Muscle layer of duodenum (tissue), 2 donors: ENCODE data around the gene NTM.

Experiments
- H3K27ac ChIP-seq: one replicate; pipeline ENCODE4 v1.7.0; 2013; ENCODE audit warnings: mild to moderate bottlenecking, low read length
- H3K27me3 ChIP-seq: one replicate; pipeline ENCODE4 v1.7.0; 2013; ENCODE audit warnings: low read depth, mild to moderate bottlenecking, control low read depth, low read length
- H3K36me3 ChIP-seq, 2 donors: one replicate each; pipeline ENCODE4 v1.7.0; 2013; ENCODE audit warnings: low read length in 2 of 2, control low read depth in 1 of 2, mild to moderate bottlenecking in 1 of 2; ENCODE audit not compliant: insufficient read depth in 2 of 2, control insufficient read depth in 1 of 2
- H3K4me1 ChIP-seq, 2 donors: one replicate each; pipeline ENCODE4 v1.7.0; 2013; ENCODE audit warnings: low read length in 2 of 2, mild to moderate bottlenecking in 2 of 2, control low read depth in 1 of 2, moderate library complexity in 1 of 2; ENCODE audit not compliant: insufficient read depth in 2 of 2, control insufficient read depth in 1 of 2
- H3K4me3 ChIP-seq, 2 donors: one replicate each; pipeline ENCODE4 v1.7.0; 2013; ENCODE audit warnings: low read length in 2 of 2, low read depth in 1 of 2, mild to moderate bottlenecking in 1 of 2
- H3K9me3 ChIP-seq, 2 donors: one replicate each; pipeline ENCODE4 v1.7.0; 2013; ENCODE audit warnings: low read length in 2 of 2, control low read depth in 1 of 2, mild to moderate bottlenecking in 1 of 2; ENCODE audit not compliant: control insufficient read depth in 1 of 2
- donor health status: healthy.

Gene NTM

DNA sequence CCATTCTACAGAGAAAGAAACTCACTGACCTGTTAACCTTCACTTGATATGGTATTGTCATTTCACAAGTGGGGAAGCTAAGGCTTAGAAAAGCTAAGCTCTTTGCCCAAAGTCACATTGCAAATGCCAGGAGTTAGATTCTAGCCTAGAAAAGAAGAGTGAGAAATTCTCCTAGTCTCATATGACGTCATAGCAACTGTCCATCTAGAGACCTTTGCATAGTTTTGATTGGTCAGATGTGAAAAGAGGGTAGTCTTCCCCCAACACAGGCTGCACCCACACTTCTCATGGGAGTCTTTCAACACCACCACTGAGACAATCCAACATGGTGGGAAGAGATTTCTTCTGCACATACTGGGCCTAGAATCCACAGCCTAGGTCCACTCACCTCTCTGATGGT, 197.9 kb downstream of the NTM start:
- no peaks in the 10 kb centered on the region for H3K9me3 ChIP-seq
- no peaks in the 10 kb centered on the region for H3K27me3 ChIP-seq
- H3K27ac ChIP-seq = no peak overlapping the region
- H3K36me3 ChIP-seq = no peaks in the 10 kb centered on the region
- H3K4me1 ChIP-seq = peaks cover 0 to 5% of the 10 kb centered on the region in 2 donors
- no peak overlapping the region for H3K4me3 ChIP-seq

DNA sequence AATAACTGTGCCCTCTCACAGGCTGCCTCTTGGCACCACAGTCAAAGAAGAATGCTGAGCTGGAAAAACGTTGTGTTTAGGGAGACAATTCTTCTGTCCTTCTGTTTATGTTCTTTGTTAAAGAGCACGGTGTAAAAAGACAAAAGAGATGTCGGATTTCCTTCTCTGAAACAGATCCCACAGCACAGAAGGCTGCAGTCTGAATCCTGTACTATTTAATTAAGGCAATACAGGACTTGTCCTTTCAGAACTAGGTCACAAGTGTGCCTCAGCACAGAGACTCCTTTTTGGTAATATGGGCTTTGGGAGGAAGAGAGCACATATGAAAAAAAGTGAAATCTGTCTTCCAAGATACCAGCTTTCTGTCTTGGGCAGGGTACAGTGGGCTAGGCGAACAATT, 201.2 kb downstream of the NTM start:
- H3K27ac ChIP-seq = no peak overlapping the region
- H3K4me1 ChIP-seq = peaks cover 0 to 5% of the 10 kb centered on the region in 2 donors
- no peaks in the 10 kb centered on the region for H3K27me3 ChIP-seq
- no peaks in the 10 kb centered on the region for H3K9me3 ChIP-seq
- H3K4me3 ChIP-seq = no peak overlapping the region
- no peaks in the 10 kb centered on the region for H3K36me3 ChIP-seq

DNA sequence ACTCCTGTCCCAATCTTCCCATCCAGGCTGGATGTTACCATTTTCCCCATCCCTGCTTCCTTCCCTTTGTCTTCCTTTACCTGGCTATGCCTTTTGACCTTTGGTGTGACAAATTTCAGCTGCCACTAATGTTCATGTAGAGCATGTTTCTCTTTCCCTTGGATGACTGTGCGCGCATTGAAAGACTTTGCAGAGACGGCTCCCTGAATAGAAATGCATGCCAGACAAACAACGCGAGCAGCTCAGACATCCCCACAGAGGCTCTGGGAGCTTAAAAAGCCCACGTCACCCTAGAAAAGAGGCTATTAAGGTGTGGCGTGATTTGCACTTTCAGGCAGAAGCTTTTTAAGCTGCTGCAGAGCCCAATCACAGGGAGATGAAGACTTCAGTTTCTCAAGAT, 202.0 kb downstream of the NTM start:
- Histone ChIP-seq H3K4me1 (peaks cover 0 to 5% of the 10 kb centered on the region in 2 donors), H3K4me3 (no peak overlapping the region), H3K36me3 (no peaks in the 10 kb centered on the region), H3K9me3 (no peaks in the 10 kb centered on the region), H3K27ac (no peak overlapping the region), H3K27me3 (no peaks in the 10 kb centered on the region)

DNA sequence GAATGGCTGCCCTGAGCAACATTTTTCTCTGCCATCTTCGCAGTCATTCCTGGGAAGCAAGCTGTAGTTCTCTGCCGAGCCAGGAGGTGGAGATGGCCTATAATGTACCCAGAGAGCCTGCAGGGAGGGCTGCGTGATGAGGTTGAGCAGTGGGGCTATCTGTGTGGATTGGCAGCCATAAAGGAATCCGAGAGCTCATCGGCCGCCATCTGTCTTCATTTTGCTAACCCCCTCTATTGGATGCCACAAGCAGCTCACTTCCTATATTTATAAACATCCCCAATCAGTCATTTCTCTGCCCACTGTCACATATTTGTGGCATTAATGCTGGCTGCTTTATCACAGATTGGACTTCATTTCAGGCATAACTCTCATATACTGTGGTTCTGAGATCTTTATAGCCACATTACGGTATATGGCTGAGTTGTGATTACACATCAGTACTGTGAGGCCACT, 209.5 kb downstream of the NTM start:
- no peaks in the 10 kb centered on the region for H3K4me1 ChIP-seq
- no peaks in the 10 kb centered on the region for H3K9me3 ChIP-seq
- H3K4me3 ChIP-seq = no peak overlapping the region
- H3K27me3 ChIP-seq = no peaks in the 10 kb centered on the region
- no peak overlapping the region for H3K27ac ChIP-seq
- H3K36me3 ChIP-seq = no peaks in the 10 kb centered on the region

DNA sequence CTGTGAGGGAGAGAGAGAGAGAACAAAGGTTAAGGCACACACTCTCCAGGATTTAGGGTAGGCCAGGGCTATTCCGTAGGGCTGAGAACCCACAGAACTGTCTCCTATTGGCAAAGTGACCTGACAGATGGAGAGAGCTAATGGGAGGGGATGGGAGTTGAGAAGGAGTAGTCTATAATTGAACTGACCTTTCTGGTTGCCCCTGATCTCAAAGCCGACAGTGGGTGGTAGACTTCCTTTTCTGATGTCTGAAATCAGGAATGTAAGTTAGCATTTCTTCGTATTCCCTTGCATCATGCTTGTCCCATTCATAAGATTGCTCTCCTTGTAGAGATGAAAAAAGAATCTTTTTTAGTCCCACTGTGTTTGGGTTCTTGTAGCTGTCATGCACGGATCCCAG, 210.1 kb downstream of the NTM start:
- H3K27me3 ChIP-seq = no peaks in the 10 kb centered on the region
- H3K9me3 ChIP-seq = no peaks in the 10 kb centered on the region
- H3K27ac ChIP-seq = no peak overlapping the region

DNA sequence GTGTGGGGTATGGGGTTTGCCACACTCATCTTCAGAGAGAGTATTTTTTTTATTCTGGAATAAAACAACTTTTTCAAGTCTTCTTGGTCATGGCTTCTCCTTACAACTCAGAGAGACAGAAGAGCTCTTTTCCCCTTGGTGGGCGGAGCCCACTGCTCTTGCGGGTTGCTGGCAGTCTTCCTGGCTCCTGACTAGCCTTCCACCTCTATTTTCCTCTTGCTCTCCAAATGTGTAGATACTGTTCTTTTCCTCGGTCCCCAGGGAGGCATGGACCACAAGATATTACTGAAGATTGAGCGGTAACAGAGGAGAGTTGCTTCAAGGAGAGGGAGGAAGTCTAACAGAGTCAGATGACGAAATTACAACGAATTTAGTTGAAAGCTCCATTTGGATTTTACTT, 210.6 kb downstream of the NTM start:
- H3K27me3 ChIP-seq = no peaks in the 10 kb centered on the region
- peaks cover 0 to under 1% of the 10 kb centered on the region in 2 donors for H3K9me3 ChIP-seq
- no peak overlapping the region for H3K27ac ChIP-seq
- no peaks in the 10 kb centered on the region for H3K36me3 ChIP-seq
- H3K4me3 ChIP-seq = no peak overlapping the region
- no peaks in the 10 kb centered on the region for H3K4me1 ChIP-seq

More for the DNA sequence above, 210.1 kb downstream of the NTM start:
- Histone ChIP-seq H3K4me3 (no peak overlapping the region), H3K4me1 (no peaks in the 10 kb centered on the region), H3K36me3 (no peaks in the 10 kb centered on the region)

DNA sequence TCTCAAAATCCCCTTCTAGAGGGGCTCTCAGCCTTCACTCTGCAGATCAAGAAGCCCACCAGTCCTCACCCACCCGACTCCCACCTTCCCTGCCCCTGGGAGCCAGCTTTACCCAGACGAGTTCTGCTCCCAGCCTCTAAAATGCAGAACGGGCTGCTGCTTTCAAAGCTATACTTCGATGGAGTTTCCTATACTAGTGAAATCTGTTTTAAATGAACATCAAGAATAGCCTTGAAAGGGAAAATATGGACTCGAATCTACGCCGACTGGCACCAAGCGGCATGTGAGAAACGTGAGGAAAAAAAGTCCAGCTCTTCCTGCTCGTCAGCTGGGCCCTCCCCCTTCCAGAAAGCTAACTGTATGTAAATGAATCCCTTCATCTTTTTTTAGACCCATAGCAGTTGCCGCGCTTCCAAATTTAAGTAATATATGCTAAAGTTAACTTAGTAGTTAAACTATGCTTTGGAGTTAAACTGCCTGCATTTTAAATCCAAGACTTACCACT, 211.7 kb downstream of the NTM start:
- peaks cover 0 to 4% of the 10 kb centered on the region in 2 donors for H3K9me3 ChIP-seq
- no peaks in the 10 kb centered on the region for H3K27me3 ChIP-seq
- H3K36me3 ChIP-seq = no peaks in the 10 kb centered on the region
- H3K4me1 ChIP-seq = no peaks in the 10 kb centered on the region
- no peak overlapping the region for H3K4me3 ChIP-seq
- no peak overlapping the region for H3K27ac ChIP-seq

DNA sequence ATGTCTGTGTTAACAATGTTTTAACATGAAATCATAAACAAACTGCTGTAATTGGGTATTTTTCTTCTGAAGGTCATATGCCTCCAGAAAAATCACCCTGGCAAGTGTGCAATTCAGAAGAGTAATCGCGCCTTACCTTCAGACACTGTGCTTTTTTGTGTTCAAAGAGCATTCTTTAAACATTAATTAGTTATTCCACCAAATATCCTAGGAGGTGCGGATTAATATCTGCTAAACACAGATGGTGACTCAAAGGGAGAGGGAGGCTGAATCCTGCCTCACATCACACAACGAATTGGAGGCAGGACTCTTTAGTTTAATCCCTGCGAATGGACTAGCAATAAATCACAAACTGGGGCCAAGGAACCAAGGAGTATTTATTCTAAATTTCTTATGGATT, 213.0 kb downstream of the NTM start:
- H3K4me3 ChIP-seq = no peak overlapping the region
- H3K4me1 ChIP-seq = no peaks in the 10 kb centered on the region
- peaks cover 0 to 11% of the 10 kb centered on the region in 2 donors for H3K9me3 ChIP-seq
- no peak overlapping the region for H3K27ac ChIP-seq
- no peaks in the 10 kb centered on the region for H3K36me3 ChIP-seq
- H3K27me3 ChIP-seq = no peaks in the 10 kb centered on the region

DNA sequence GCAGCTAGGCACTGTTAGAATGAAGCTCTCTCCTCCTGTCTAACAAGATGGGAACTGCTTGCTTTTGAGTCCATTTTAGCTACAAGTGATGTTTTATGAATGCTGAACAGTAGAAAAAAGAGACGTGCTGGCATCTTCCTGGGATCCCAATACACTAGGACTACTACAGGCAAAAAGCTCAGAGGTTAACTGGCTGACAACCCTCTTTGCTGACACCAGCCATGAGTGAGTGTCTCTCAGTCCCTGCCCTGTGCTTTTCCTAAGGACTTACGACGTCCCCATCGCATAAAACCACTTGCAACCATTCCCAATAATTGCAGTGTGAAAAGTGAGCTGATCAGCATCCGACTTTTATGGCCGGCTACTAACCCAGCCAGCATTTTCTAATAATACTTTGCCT, 213.5 kb downstream of the NTM start:
- Histone ChIP-seq H3K27ac (no peak overlapping the region), H3K9me3 (peaks cover 0 to 11% of the 10 kb centered on the region in 2 donors), H3K27me3 (no peaks in the 10 kb centered on the region), H3K4me3 (no peak overlapping the region), H3K4me1 (no peaks in the 10 kb centered on the region), H3K36me3 (no peaks in the 10 kb centered on the region)

DNA sequence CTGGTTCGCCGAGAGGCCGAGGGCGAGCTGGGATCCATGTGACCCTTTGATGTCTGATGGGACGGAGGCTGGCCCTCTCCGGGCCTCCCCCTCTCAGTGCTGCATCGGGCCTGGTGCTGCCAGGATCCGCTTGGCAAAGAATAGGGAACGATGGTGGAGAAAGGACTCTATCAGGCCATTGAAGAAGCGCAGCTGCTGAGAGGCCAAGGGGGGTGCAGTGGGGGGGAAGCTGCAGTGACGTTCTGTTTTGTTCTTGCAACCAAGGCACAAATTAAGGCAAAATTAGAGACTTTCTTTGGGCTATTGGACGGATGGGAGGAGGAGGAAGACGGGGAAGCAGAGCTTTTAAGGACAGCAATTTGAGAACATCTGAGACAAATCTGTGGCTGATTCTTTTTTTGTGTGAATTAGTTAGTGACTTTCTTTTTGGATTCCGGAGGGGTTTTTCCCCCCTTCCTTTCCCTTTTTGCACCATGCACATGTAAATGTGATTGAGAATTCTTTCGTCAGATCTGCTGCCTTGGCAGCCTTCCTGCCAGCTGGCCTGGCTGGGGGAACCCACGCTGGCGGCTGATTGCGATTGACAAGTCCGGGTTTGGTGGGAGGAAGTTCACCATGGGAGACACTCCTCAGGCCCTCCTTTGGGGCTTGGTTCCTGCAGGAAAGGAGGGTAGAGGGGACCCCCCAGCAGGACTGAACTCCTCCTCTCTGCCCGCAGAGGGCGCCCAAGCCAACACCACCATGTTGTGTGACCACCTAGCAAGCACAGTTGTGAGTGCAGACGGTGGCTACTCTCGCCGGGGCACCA, 214.6 kb downstream of the NTM start:
- peaks cover 0 to 11% of the 10 kb centered on the region in 2 donors for H3K9me3 ChIP-seq
- no peaks in the 10 kb centered on the region for H3K27me3 ChIP-seq
- no peaks in the 10 kb centered on the region for H3K36me3 ChIP-seq
- no peak overlapping the region for H3K4me3 ChIP-seq
- no peaks in the 10 kb centered on the region for H3K4me1 ChIP-seq
- H3K27ac ChIP-seq = no peak overlapping the region

DNA sequence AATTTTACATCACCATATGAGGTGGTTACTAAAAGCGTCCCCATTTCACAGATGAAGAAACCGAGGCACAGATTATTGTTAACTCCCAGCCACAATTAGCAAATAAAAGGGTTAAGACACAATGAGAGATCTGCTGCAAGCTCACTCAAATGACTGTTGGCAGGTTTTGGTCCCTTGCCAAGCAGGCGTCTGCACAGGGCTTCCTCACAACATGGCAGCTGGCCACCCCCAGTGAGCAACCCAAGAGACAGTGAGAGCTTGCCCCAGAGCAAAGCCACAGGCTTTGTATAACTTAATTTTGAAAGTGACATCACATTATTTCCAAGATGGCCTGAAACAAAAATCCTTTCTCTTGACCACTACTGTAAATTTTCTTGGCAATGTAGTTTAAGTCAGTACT, 217.6 kb downstream of the NTM start:
- H3K27me3 ChIP-seq = no peaks in the 10 kb centered on the region
- no peak overlapping the region for H3K4me3 ChIP-seq
- H3K36me3 ChIP-seq = no peaks in the 10 kb centered on the region
- H3K27ac ChIP-seq = no peak overlapping the region
- H3K9me3 ChIP-seq = peaks cover 0 to 11% of the 10 kb centered on the region in 2 donors
- no peaks in the 10 kb centered on the region for H3K4me1 ChIP-seq

DNA sequence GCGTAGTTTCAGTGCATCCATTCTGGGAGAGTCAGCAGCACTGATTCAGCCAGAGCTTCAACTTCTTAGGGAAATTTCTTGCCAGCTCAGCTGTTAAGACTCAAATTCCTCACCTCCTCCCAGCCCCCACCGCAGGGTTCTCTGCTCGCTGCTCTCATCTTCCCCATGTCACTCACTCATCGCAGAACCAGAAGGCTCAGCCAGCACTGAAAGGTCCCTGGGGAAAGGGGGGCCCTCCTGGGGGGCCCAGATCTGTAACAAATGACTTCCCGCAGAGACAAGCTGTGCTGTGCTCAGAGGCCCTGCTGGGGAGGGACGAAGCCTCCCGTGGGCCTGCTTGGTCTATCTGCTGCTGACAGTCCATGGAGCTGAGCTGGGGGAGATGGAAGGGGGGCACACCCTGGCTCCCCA, 220.6 kb downstream of the NTM start:
- H3K4me3 ChIP-seq = no peak overlapping the region
- no peaks in the 10 kb centered on the region for H3K36me3 ChIP-seq
- H3K27ac ChIP-seq = no peak overlapping the region
- H3K27me3 ChIP-seq = no peaks in the 10 kb centered on the region
- H3K4me1 ChIP-seq = no peaks in the 10 kb centered on the region
- peaks cover 0 to 11% of the 10 kb centered on the region in 2 donors for H3K9me3 ChIP-seq
